ENCODE measurements around the gene ZNF322.

Gene ZNF322

GRCh38 chr6:26594131-26594498, 65.4 kb downstream of the ZNF322 start:
- H3K36me3 ChIP-seq (ENCODE audit: control insufficient read depth in 2 of 2, insufficient read depth in 2 of 2, low read length in 2 of 2): peaks cover 10 to 13% of the 10 kb centered on the region in 2 donors

GRCh38 chr6:26593278-26594130, 66.0 kb downstream of the ZNF322 start:
- Histone ChIP-seq H3K9ac (ENCODE audit: low read depth in 1 of 2, low read length in 2 of 2) (no peak overlapping the region), H3K36me3 (ENCODE audit: control insufficient read depth in 2 of 2, insufficient read depth in 2 of 2, low read length in 2 of 2) (peaks cover 4 to 7% of the 10 kb centered on the region in 2 donors), H3K27me3 (ENCODE audit: control insufficient read depth in 2 of 2, insufficient read depth in 2 of 2, low read length in 2 of 2) (peaks cover 12 to 18% of the 10 kb centered on the region in 2 donors), H3K9me3 (ENCODE audit: control insufficient read depth in 2 of 2, low read length in 2 of 2) (no peaks in the 10 kb centered on the region), H3K4me3 (ENCODE audit: low read length in 2 of 2) (no peak overlapping the region), H3K4me1 (ENCODE audit: control insufficient read depth in 2 of 2, insufficient read depth in 2 of 2, low read length in 2 of 2) (peaks cover 9 to 17% of the 10 kb centered on the region in 2 donors), H3K27ac (ENCODE audit: low read depth in 2 of 2, low read length in 2 of 2) (no peak overlapping the region)

More at GRCh38 chr6:26594131-26594498, 65.4 kb downstream of the ZNF322 start:
- no peaks in the 10 kb centered on the region for H3K9me3 ChIP-seq (ENCODE audit: control insufficient read depth in 2 of 2, low read length in 2 of 2)
- peaks cover 12 to 18% of the 10 kb centered on the region in 2 donors for H3K27me3 ChIP-seq (ENCODE audit: control insufficient read depth in 2 of 2, insufficient read depth in 2 of 2, low read length in 2 of 2)
- no peak overlapping the region for H3K27ac ChIP-seq (ENCODE audit: low read depth in 2 of 2, low read length in 2 of 2)
- H3K4me1 ChIP-seq (ENCODE audit: control insufficient read depth in 2 of 2, insufficient read depth in 2 of 2, low read length in 2 of 2): peaks cover 9 to 17% of the 10 kb centered on the region in 2 donors
- no peak overlapping the region for H3K9ac ChIP-seq (ENCODE audit: low read depth in 1 of 2, low read length in 2 of 2)
- no peak overlapping the region for H3K4me3 ChIP-seq (ENCODE audit: low read length in 2 of 2)

- Histone ChIP-seq H3K27ac (ENCODE audit: low read depth in 2 of 2, low read length in 2 of 2) (no peak overlapping the region), H3K27me3 (ENCODE audit: control insufficient read depth in 2 of 2, insufficient read depth in 2 of 2, low read length in 2 of 2) (peaks cover 12 to 18% of the 10 kb centered on the region in 2 donors), H3K9ac (ENCODE audit: low read depth in 1 of 2, low read length in 2 of 2) (no peak overlapping the region), H3K36me3 (ENCODE audit: control insufficient read depth in 2 of 2, insufficient read depth in 2 of 2, low read length in 2 of 2) (no peaks in the 10 kb centered on the region), H3K9me3 (ENCODE audit: control insufficient read depth in 2 of 2, low read length in 2 of 2) (no peaks in the 10 kb centered on the region), H3K4me3 (ENCODE audit: low read length in 2 of 2) (no peak overlapping the region), H3K4me1 (ENCODE audit: control insufficient read depth in 2 of 2, insufficient read depth in 2 of 2, low read length in 2 of 2) (peaks cover 3 to 12% of the 10 kb centered on the region in 2 donors)
Measured at GRCh38 chr6:26592649-26593048, 66.9 kb downstream of the ZNF322 start.

GRCh38 chr6:26588965-26589364, 70.6 kb downstream of the ZNF322 start:
- H3K36me3 ChIP-seq (ENCODE audit: control insufficient read depth in 2 of 2, insufficient read depth in 2 of 2, low read length in 2 of 2): no peaks in the 10 kb centered on the region
- no peaks in the 10 kb centered on the region for H3K4me1 ChIP-seq (ENCODE audit: control insufficient read depth in 2 of 2, insufficient read depth in 2 of 2, low read length in 2 of 2)
- H3K9ac ChIP-seq (ENCODE audit: low read depth in 1 of 2, low read length in 2 of 2): no peak overlapping the region
- H3K27ac ChIP-seq (ENCODE audit: low read depth in 2 of 2, low read length in 2 of 2): no peak overlapping the region
- no peak overlapping the region for H3K4me3 ChIP-seq (ENCODE audit: low read length in 2 of 2)
- H3K9me3 ChIP-seq (ENCODE audit: control insufficient read depth in 2 of 2, low read length in 2 of 2): no peaks in the 10 kb centered on the region
- H3K27me3 ChIP-seq (ENCODE audit: control insufficient read depth in 2 of 2, insufficient read depth in 2 of 2, low read length in 2 of 2): peaks cover 12 to 21% of the 10 kb centered on the region in 2 donors

Measured in mucosa of rectum (tissue), 2 donors.